Uterine smooth muscle cell (primary cell): ENCODE data around the gene RIT1. TPM values are rescaled to one million over a fixed set of nuclear protein-coding genes. Genes with fewer than 3 reads are reported as not detected.

Experiments
- total RNA-seq: library from RNA; depleted of rRNA; stranded (reverse); fragments of >200 nt; gene quantifications from 2 replicates; pipeline ENCODE4 v1.2.3, GENCODE V29; 2014

RIT1 gene, protein sequence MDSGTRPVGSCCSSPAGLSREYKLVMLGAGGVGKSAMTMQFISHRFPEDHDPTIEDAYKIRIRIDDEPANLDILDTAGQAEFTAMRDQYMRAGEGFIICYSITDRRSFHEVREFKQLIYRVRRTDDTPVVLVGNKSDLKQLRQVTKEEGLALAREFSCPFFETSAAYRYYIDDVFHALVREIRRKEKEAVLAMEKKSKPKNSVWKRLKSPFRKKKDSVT
- 40.2 and 53.9 TPM in 2 replicates for total RNA-seq

GRCh38 chr1:155911156-155912055 lies at the start of gene RIT1:
Gene RIT1, minus strand, starts transcription at chr1:155911349. Its CDS starts 588 bp downstream, at chr1:155910761.

DNA sequence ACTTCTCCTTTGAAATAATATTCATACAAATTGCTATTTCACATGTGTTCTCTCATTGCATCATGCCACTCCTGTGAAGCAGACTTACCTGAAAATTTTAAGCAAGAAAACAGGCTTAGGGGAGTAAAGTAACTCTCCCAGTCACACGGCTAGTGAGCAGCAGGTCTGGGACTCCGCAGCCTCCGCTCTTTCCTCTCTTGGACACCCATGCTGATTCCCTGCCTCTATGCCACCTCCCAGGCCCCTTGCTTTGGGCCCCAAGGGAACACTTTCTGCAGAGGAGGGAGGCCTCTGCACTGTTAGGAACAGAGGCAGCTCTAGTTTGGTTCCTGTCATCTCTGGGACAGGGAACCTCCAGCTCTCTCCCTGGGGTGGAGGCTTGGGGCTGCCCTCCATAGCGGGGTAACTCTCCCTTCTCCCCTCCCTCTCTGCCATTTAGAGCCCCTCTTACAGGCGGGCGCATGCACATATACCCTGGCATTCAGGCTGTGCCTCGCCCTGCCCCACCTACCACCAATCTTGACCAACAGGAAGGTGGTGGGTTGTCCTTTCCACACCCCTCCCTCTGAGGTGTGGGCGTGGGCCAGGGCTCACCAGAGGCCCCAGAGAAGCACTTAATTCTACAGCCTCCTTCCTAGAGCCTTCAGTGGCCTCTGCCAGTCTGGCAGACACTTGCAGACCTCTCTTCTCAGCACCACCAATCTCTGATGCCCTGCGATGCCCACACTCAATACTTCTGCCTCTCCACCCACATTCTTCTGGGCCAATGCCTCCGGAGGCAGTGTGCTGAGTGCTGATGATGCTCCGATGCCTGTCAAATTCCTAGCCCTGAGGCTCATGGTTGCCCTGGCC lies 30.1 kb upstream of the RIT1 start, which contains the start of gene RXFP4:
Gene RXFP4 (plus strand): TSS at position 646 of the 852 bp plus-strand sequence. CDS start 72 bp downstream, at position 718.

DNA sequence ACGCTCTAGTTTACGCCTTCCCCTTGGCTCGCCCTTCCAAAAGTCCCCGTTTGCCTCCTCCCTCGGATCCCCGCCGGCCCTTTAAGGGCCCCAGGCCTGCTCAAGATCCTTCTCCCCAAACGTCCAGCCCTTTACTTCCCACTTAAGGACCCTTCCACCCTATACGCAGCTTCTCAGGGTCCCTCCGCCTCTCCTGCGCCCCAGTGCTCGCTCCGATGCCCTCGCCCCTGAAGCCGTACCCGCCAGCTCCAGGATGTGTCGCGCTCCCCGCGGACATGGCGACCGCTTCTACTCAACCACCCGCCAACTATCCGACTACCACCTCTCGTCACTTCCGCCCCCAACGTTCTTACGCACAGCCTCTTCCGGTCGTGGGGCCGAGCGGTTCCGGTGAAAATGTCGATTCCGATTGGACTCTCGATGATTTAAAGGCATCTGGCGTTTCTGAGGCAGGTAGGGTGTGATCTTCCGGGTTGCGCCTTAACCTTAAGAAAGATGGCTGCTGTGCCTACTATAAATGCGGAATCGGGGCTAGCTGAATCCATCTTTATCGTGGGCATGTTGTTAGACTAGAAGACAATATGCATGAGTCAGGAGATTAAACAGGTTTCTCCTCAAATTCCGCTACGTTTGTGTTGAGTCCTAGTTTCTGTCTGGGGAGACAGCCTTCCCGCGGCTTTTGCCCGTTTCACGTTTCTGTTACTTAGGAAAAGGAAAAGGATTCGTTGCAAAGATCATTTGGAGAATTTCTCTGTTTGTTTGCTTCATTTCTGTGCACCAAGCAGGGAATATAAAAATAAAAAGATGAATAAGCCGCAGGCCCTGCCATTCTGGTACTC lies 23.2 kb upstream of the RIT1 start, which contains the start of gene KHDC4:
Gene KHDC4 (minus strand): TSS at position 317 of the 839 bp plus-strand sequence. CDS start 40 bp downstream, at position 277.

DNA sequence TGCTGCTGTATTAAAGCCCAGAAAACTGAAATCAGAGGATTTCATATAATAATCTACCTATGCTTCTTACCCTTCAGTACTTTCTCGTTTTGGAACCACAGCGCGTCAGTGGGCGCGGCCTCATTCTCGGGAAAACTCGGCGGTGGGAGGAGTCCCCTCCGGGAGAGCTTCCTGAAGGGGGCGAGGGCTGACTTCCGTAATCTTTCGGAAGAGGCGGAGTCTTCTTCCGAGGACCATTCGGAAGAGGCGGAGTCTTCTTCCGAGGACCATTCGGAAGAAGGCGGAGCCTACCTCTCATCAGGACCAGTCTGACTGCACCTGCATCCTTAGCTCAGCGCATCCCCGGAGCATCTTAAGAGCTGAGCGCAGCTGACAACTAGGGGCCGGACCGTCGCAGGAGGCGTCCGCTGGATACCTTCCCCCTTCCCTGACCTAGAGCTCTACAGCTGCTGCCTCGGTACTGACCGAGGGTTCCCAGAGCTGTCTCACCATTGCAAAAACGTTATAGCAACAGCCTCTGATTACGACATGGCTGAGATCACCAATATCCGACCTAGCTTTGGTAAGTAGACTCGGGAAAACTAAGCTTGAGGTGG lies 51.8 kb downstream of the RIT1 start, which contains the start of gene SYT11:
Gene SYT11 (plus strand): TSS at position 334 of the 596 bp plus-strand sequence. CDS start 195 bp downstream, at position 529.

DNA sequence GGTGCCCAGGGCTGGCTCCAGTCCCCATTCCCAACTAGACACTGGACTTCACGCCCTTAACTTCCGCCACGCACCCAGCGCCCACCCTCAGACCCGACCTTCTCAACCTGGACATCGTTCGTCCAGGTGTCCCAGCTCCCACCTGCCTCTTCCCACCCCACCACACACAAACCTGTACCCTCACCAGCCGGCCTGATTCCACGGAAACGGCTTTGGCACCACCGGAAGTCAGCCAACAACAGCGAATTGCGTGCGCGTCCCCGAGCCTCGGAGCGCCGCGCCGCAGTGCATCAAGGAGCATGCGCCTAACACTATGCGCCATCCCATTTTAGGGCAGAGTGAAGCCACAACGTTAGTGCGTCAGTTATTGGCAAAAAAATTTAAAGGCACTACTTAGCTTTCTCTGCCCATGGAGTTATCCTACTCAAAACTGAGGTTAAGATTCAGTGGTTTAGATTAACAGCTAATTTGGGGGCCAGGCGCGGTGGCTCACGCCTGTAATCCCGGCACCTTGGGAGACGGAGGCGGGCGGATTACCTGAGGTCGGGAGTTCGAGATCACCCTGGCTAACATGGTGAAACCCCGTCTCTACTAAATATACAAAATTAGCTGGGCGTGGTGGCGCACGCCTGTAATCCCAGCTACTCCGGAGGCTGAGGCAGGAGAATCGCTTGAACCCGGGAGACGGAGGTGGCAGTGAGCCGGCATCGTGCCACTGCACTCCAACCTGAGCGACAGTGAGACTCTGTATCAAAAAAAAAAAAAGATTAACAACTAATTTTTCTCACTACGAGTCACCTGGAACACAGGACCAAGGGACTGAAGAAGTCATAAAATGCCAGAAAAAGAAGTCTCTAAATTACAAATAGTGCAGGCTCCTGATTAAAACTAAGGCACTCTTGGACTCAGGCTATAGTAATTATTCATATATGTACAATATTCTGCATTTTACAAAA lies 53.9 kb downstream of the RIT1 start, which contains the start of gene GON4L:
Gene GON4L (minus strand): TSS at position 240 of the 956 bp plus-strand sequence. CDS start 3,434 bp downstream, outside the sequence.

Other genes starting within 250 kb of the RIT1 start
- 39.4 and 43.1 TPM in 2 replicates for gene YY1AP1, start 222.6 kb downstream of the RIT1 start, total RNA-seq
- gene DAP3, start 222.3 kb downstream of the RIT1 start, total RNA-seq: 53.9 and 54.5 TPM in 2 replicates
- gene GON4L, start 54.1 kb downstream of the RIT1 start, total RNA-seq: 33.2 and 33.8 TPM in 2 replicates
- gene SYT11, start 51.8 kb downstream of the RIT1 start, total RNA-seq: 40.4 and 46.0 TPM in 2 replicates
- 35.7 and 36.5 TPM in 2 replicates for gene KHDC4, start 23.1 kb upstream of the RIT1 start, total RNA-seq
- gene RXFP4, start 30.3 kb upstream of the RIT1 start, total RNA-seq: 0.11 and 0.12 TPM in 2 replicates
- gene ARHGEF2, start 67.2 kb upstream of the RIT1 start, total RNA-seq: 183 and 207 TPM in 2 replicates
- gene SSR2, start 109.6 kb upstream of the RIT1 start, total RNA-seq: 628 and 681 TPM in 2 replicates
- gene UBQLN4, start 142.4 kb upstream of the RIT1 start, total RNA-seq: 12.8 and 14.7 TPM in 2 replicates
- gene LAMTOR2, start 143.4 kb upstream of the RIT1 start, total RNA-seq: 35.0 and 40.1 TPM in 2 replicates
- gene RAB25, start 149.8 kb upstream of the RIT1 start, total RNA-seq: not detected in 2 replicates
- 0.89 and 1.7 TPM in 2 replicates for gene MEX3A, start 171.1 kb upstream of the RIT1 start, total RNA-seq
- 1,149 and 1,765 TPM in 2 replicates for gene LMNA, start 203.4 kb upstream of the RIT1 start, total RNA-seq
- gene SEMA4A, start 242.2 kb upstream of the RIT1 start, total RNA-seq: 0.66 and 1.2 TPM in 2 replicates